NOMO-1 treated with dmso at 0.1 percent for 144 hours (cell line): ENCODE data around the gene CRACR2A.

Experiments
- DNase-seq: peaks from one replicate; lab custom pipeline; 2025; ENCODE audit not compliant: unreplicated experiment; lab: John Stamatoyannopoulos, UW

Gene CRACR2A

GRCh38 chr12:3598896-3599860 lies 153.7 kb downstream of the CRACR2A start:
- no peak for DNase-seq

- DNase-seq, result no peak
These were observed 155.2 kb downstream of the CRACR2A start for GRCh38 chr12:3597526-3598210.

DNA sequence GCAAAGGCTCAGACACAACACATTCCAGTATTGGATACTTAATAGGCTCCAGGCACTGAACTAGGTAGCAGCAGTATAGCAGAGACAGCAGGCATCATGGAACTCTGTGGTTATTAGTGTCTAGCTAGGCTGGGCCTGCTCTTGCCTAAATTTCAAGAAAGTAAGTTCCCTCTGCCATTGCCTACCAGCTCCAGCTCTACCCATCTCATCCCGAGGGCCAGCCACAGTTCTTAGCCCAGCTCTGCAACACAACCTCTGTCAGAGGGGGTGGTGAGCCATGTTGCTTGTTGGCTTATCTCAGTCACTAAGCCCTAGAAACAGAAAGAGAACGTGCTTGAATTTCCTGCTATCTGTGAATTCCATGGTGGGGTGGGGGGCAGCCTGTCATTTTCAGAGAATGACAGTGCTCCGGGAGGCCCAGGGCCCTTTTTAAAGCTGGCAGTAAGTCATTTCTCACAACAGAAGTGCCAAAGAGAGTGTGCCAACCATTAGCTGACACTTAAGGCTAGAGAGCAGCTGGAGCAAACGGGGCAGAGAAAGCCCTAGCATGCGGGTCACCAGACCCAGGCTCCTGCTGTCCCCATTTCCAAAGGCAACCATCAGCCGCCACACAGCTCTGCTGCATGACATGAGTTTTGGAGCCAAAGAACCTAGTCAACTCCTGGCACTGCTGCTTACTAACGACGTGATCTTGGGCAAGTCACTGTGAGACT lies 156.1 kb downstream of the CRACR2A start:
- no peak for DNase-seq

- DNase-seq, result no peak
These were observed 157.2 kb downstream of the CRACR2A start for GRCh38 chr12:3595721-3596120.

GRCh38 chr12:3594966-3595365 lies 157.9 kb downstream of the CRACR2A start:
- no peak for DNase-seq

DNA sequence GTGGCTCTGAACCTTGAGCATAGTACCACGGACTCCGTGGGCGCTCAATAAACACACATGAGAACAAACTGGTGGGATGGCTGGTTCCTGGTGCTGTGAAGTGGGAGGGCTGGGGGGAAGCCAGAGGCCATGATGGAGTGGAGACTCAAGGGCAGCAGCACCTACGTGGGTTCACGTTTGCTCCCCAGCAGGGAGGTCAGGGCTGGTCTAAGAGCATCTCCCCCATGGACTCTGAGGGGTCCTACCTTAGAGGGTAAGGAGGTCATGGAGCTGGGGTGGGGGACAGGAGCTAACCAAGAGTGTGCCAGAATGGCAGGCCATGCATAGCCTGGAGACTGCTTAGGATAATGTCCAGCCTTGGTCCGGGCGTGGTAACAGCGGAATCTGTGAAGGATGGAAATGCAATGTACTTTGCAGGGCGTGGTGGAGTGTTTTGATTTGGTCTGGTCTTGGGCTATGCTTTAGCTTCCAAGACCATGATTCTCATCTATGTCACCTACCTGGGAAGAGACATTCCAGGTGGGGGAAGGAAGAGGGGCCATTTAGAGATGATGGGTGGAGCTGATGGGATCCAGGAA lies 158.9 kb downstream of the CRACR2A start:
- DNase-seq, result no peak

DNA sequence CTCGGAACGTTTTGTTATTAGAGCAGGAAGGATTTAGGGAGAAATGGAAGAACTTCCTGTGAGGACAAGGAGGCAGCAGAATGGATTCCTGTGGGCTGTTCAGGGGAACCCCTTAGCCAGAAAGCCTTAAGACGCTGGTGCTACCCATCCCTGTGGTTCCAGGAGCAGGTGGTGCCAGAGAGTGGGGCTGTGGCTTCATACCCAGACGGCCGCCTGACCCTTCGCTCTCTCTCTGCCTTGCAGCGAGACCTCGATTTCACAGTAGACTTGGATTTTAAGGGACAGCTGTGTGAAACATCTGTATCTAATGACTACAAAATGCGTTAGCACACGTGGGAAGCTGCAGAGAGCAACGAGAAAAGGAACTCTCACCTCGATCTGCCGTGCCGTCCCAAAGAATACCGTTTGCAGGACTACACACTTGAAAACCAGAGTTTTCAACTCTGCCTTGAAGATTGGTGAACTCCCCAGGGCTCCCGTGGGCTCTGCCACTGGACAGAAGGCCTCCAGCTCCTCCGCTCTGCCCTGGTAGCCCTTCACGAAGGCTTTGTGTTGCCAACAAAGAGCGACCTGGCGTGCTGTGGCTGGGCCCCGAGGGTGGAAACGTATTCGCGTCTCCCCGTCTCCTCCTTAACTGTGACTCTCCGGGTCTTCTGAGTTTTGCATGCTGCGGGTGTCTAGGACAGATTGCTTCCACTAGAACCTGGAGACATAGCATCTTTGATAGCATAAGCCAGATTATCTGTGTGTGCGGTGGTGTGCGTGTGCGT lies 159.9 kb downstream of the CRACR2A start:
- DNase-seq, result no peak

GRCh38 chr12:3589745-3590144 lies 163.2 kb downstream of the CRACR2A start:
- no peak for DNase-seq

GRCh38 chr12:3587402-3588013 lies 165.4 kb downstream of the CRACR2A start:
- DNase-seq, result no peak

DNA sequence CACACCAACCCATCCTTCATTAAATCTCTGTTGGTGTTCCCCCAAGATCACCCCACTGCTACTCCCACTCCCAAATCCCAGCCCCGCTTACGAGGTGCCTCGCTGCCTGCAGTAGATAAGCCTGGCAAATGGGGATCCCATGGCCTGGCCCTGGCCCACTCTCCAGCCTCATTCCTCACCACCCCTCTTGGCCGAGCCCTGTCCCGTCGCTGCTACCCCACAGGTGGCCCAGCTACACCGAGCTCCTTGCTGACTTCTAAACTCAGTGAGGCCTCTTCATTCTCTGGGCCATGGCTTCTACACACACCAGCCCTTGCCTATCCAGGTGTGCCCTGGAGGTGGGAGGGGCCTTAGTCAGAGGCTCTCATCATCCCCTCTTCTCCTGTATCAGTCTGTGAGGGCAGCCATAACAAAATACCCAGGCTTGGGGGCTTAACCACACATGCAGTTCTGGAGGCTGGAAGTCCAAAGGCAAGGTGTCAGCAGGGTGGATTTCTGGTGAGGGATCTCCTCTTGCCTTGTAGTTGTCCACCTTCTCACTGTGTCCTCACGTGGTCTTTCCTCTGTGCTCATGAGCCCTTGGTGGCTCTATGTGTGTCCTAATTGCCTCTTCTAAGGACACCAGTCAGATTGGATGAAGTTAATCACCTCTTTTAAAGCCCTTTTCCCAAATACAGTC lies 169.1 kb downstream of the CRACR2A start:
- no peak for DNase-seq

GRCh38 chr12:3580094-3580749 lies 172.7 kb downstream of the CRACR2A start:
- no peak for DNase-seq

DNA sequence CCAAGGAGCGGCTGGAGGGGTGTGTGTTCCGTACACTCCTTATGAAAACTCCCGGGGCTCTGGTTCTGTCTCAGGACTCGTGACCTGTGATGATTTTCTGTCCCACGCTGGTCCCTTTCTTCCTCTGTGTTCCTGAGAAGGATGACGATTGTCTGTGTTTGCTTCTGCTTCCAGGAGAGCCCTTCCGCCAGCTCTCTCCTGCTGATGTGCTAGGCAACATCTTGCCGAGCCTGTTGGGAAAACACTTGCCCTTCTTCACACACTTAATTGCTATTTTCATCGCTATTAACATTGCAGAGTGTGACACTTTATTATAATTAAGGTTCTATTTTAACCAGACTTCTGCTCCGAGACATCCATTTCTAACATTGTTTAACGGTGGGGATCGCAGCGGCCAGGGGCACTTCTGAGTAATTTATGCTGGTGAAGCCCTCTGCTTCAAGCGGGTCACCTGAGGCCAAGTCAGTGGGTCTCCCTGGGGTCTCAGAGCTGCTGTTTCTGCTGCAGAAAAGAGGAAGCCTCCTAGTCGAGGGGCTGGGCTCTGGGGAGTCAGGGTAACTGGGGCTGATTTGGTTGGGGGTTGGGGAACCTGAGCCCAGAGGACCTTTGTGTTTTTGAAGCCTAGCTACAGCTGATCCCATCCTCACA lies 173.3 kb downstream of the CRACR2A start:
- no peak for DNase-seq

- DNase-seq, result no peak
These were observed 174.4 kb downstream of the CRACR2A start for GRCh38 chr12:3578557-3578956.

GRCh38 chr12:3576891-3577290 lies 176.0 kb downstream of the CRACR2A start:
- DNase-seq, result no peak

GRCh38 chr12:3574986-3575385 lies 177.9 kb downstream of the CRACR2A start:
- DNase-seq, result no peak

DNA sequence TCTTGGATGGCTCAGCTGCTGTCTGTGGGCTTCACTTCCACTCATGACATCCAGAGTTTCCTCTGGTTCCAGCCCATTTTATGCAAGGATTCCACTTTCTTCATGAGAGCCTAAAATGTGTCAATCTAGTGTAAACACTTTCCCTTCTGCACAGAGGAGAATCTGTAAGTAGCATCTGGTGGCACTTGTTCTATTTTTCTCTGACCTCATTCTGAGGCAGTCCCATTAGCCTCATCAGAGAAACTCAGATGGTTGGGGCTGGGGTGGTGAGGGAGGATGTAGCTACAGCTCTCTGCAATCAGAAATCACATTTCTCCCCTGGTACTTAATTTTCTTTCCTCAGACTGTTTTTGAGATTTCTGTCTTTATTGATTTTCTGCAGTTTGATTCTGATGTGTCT lies 180.3 kb downstream of the CRACR2A start:
- DNase-seq, result no peak

DNA sequence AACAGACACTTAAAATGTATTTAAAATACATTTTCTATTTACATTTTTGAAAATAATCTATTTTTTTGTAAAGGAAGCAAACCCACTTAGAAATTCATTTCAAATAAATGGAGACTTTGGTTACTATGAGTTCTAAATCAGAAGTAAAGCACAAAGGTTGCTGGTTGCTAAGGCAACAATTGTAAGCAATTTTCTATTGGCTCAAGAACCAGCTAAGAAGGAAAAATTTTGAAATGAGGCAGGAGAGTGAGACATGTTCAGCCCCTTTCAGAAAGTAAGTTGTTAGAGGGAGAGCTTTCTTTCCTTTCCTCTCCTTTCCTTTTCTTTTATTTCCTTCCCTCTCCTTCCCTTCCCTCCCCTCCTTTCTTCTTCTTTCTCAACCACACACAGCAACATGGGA lies 181.2 kb downstream of the CRACR2A start:
- DNase-seq, result no peak

GRCh38 chr12:3571323-3571722 lies 181.6 kb downstream of the CRACR2A start:
- DNase-seq, result no peak
